Measurements from ENCODE around the gene ARHGAP36. TPM values are rescaled to one million over a fixed set of nuclear protein-coding genes. Genes with fewer than 3 reads are reported as not detected.

Gene ARHGAP36
- total RNA-seq (not detected), polyA plus RNA-seq (under 1 TPM in 1 of 3 donors, not detected in 2; 0.05 TPM)
- long read RNA-seq, donor 1, result 0 reads
- long read RNA-seq, donor 2, result 0 reads
- long read RNA-seq, donor 3, result 0 reads
- long read RNA-seq, donor 4, result 0 reads
- long read RNA-seq, donor 5, partial matches to known transcripts, result 0 of 1 reads
- long read RNA-seq, donor 5, other reads (novel, unspliced or antisense), result 0 of 1 reads
- long read RNA-seq, donor 6, result 0 reads
- long read RNA-seq, donor 7, result 0 reads
- long read RNA-seq, donor 8, result 0 reads
- long read RNA-seq, donor 9, partial matches to known transcripts, result 0 of 1 reads
- long read RNA-seq, donor 9, other reads (novel, unspliced or antisense), result 0 of 1 reads
- long read RNA-seq, donor 10, result 0 reads

GRCh38 chrX:131058136-131058868, at the start of gene ARHGAP36:
Gene ARHGAP36 (plus strand): TSS chrX:131058346. CDS start chrX:131081666, 23,320 bp downstream.
- 3 to 29% (median 4%) methylated on average over 6 to 62 of the region's 62 CpGs for WGBS, 5 donors
- TF ChIP-seq EP300 (IDR thresholded peaks at IDR 0.05) (no peak), CTCF (IDR thresholded peaks at IDR 0.05) (no peak), POLR2A (IDR thresholded peaks at IDR 0.05) (no peak), POLR2AphosphoS5 (IDR thresholded peaks at IDR 0.05) (no peak)
- peak in 1 of 2 donors; percentile 33 for DNase-seq
- peaks cover 8 to 30% (median 27%) of the 10 kb centered on the region in 3 donors for H3K27me3 ChIP-seq
- intact Hi-C loops (cut with DNase I; ENCODE audit: low total_unique reads), result no loop called here
- peaks cover 0 to 10% (median 4%) of the 10 kb centered on the region in 4 donors for H3K9me3 ChIP-seq
- H3K4me1 ChIP-seq, result peaks cover 0 to 7% (median 0%) of the 10 kb centered on the region in 4 donors
- H3K27ac ChIP-seq, result no peak within 1 kb of the TSS
- H3K4me3 ChIP-seq, result peak within 1 kb of the TSS in 2 of 4 donors; percentile 17 to 26
- no peaks in the 10 kb centered on the region for H3K36me3 ChIP-seq

GRCh38 chrX:131010186-131010585, 48.0 kb upstream of the ARHGAP36 start:
- Histone ChIP-seq H3K36me3 (no peaks in the 10 kb centered on the region), H3K4me3 (no peak overlapping the region), H3K27ac (no peak overlapping the region), H3K4me1 (no peaks in the 10 kb centered on the region), H3K9me3 (no peaks in the 10 kb centered on the region), H3K27me3 (peaks cover 0 to 4% (median 3%) of the 10 kb centered on the region in 3 donors)
- WGBS, 5 donors, result 52 to 65% (median 59%) methylated on average over 2 of the region's 2 CpGs
- TF ChIP-seq POLR2A (IDR thresholded peaks at IDR 0.05), result no peak
- TF ChIP-seq POLR2AphosphoS5 (IDR thresholded peaks at IDR 0.05), result no peak
- no peak for TF ChIP-seq EP300 (IDR thresholded peaks at IDR 0.05)
- TF ChIP-seq CTCF (IDR thresholded peaks at IDR 0.05), result no peak
- no peak for DNase-seq
- intact Hi-C loops (cut with DNase I; ENCODE audit: low total_unique reads), result no loop called here

- Histone ChIP-seq H3K27me3 (peaks cover 0 to 6% (median 0%) of the 10 kb centered on the region in 3 donors), H3K4me1 (no peaks in the 10 kb centered on the region)
- intact Hi-C loops (cut with DNase I; ENCODE audit: low total_unique reads), result no loop called here
Observed at GRCh38 chrX:131025336-131025735, 32.8 kb upstream of the ARHGAP36 start.

More at GRCh38 chrX:131025336-131025735, 32.8 kb upstream of the ARHGAP36 start:
- WGBS, 5 donors, result 36 to 56% (median 49%) methylated on average over 3 of the region's 3 CpGs
- TF ChIP-seq CTCF (IDR thresholded peaks at IDR 0.05) (no peak), POLR2A (IDR thresholded peaks at IDR 0.05) (no peak), POLR2AphosphoS5 (IDR thresholded peaks at IDR 0.05) (no peak), EP300 (IDR thresholded peaks at IDR 0.05) (no peak)
- Histone ChIP-seq H3K9me3 (peaks cover 0 to 22% (median 7%) of the 10 kb centered on the region in 4 donors), H3K4me3 (no peak overlapping the region), H3K27ac (no peak overlapping the region), H3K36me3 (no peaks in the 10 kb centered on the region)
- no peak for DNase-seq

Data from stomach (tissue), 19 donors.